Ovary (tissue), 9 donors: ENCODE data around the gene GNA12. TPM values are rescaled to one million over a fixed set of nuclear protein-coding genes. Genes with fewer than 3 reads are reported as not detected.
A peak's percentile ranks its signal among the peaks of the same experiment; 100 is the strongest.

ENCODE experiments used
- DNase-seq, 5 donors: peaks; one replicate each; pipeline ENCODE4 v3.0.0-alpha.2; 2019 to 2020
- H3K27ac ChIP-seq, 2 donors: fragments of 200-600 bp; one replicate each; pipeline versions ENCODE4 v1.5.1 to v1.8.0; 2019 to 2022
- H3K27me3 ChIP-seq: fragments of 200-600 bp; one replicate; pipeline ENCODE4 v1.8.0; 2022
- H3K36me3 ChIP-seq: fragments of 200-600 bp; sonication (generic); one replicate; pipeline ENCODE4 v1.5.1; 2019
- H3K4me1 ChIP-seq: one replicate; pipeline ENCODE4 v1.8.1; 2013; ENCODE audit warnings: mild to moderate bottlenecking, moderate library complexity; ENCODE audit not compliant: insufficient read depth
- H3K4me3 ChIP-seq: fragments of 200-600 bp; sonication (generic); one replicate; pipeline ENCODE4 v1.5.1; 2017
- H3K9me3 ChIP-seq, 2 donors: fragments of 200-600 bp in 1 of 2; sonication (generic) in 1 of 2; one replicate each; pipeline versions ENCODE4 v1.5.1 to v1.8.1; 2013 to 2019; ENCODE audit warnings: mild to moderate bottlenecking in 1 of 2, moderate library complexity in 1 of 2
- CTCF ChIP-seq, 3 donors: fragments of 450-650 bp in 2 of 3; fragments of 200-600 bp in 1 of 3; IDR thresholded peaks; one replicate each; pipeline versions ENCODE4 v1.5.1 to v1.8.0; 2016 to 2022; ENCODE audit warnings: antibody characterized with exemption in 3 of 3, mild to moderate bottlenecking in 1 of 3
- EP300 ChIP-seq: sonication (generic); formaldehyde crosslinking; IDR thresholded peaks from one replicate; pipeline ENCODE4 v1.6.1; 2017; ENCODE audit warnings: antibody characterized with exemption
- POLR2A ChIP-seq: fragments of 450-650 bp; IDR thresholded peaks from one replicate; pipeline ENCODE4 v1.6.1; 2017; ENCODE audit warnings: antibody characterized with exemption, mild to moderate bottlenecking, moderate library complexity
- WGBS, 3 donors: extraction: QIAGEN DNeasy Blood & Tissue Kit in 1 of 3; methylation state at CpG; one replicate each; pipeline versions ENCODE4 v1.1.5 to v1.1.7; 2013 to 2017; 5-methylcytosine and 5-hydroxymethylcytosine counted together
- intact Hi-C, 4 donors: fragments of 100-400 bp; cut with DNase I; formaldehyde crosslinking; loops; one replicate each; pipeline versions ENCODE4 v1.11.0 to v1.15.1; 2022 to 2023
- polyA plus RNA-seq, 2 donors: library from polyadenylated mRNA; stranded (reverse); fragments of 200-250 nt in 1 of 2; fragments of 350-450 nt in 1 of 2; fragmentation: Illumina TruSeq in 1 of 2; extraction: RNeasy Lipid Tissue Mini Kit (QIAGEN cat#74804) in 1 of 2; gene quantifications; one replicate each; pipeline ENCODE4 v1.2.3, GENCODE V29; 2013 to 2014
- total RNA-seq, 7 donors: library from RNA; depleted of rRNA in 2 of 7; stranded (reverse); fragments of >200 nt in 2 of 7; fragmentation: NEBNext Ultra II Directional in 3 of 7; extraction: Animal tissue kit (Norgen Biotek cat#: 25700) in 3 of 7; gene quantifications; one replicate each; pipeline versions ENCODE4 v1.1.0 to v1.2.4, GENCODE V29; 2016 to 2023
- donor health status: DM: no; HTN: no; CAD: no; lungs with moderate emphysema.
- donor health status: DM: no; HTN: no; CAD: no.
- donor health status: Bipolar disorder and iron deficiency.
- donor health status: DM: yes; HTN: yes; CAD: no.
- donor health status: DM: no; HTN: no; CAD: no.
- donor health status: DM: yes; HTN: yes; CAD: no.

GNA12 gene
- total and polyA plus RNA-seq, 9 donors, result 13.4 to 94.4 (median 65.5) TPM

GRCh38 chr7:2818653-2819052 is 25.5 kb downstream of the GNA12 start:
- no peaks in the 10 kb centered on the region for H3K27me3 ChIP-seq
- no peak overlapping the region for H3K27ac ChIP-seq
- H3K9me3 ChIP-seq, result no peaks in the 10 kb centered on the region
- intact Hi-C loops, result loop anchor here in 1 of 4 donors (10.0 kb wide), 1 partner anchor 54 kb away; no protein-coding TSS in a partner anchor
- no peak for DNase-seq
- 87 to 94% (median 93%) methylated on average over 12 of the region's 12 CpGs for WGBS, 3 donors
- peaks cover 41% of the 10 kb centered on the region for H3K4me1 ChIP-seq
- no peaks in the 10 kb centered on the region for H3K36me3 ChIP-seq
- H3K4me3 ChIP-seq, result no peak overlapping the region
- TF ChIP-seq CTCF (IDR thresholded peaks at IDR 0.05) (no peak), POLR2A (no peak), EP300 (no peak)

DNA sequence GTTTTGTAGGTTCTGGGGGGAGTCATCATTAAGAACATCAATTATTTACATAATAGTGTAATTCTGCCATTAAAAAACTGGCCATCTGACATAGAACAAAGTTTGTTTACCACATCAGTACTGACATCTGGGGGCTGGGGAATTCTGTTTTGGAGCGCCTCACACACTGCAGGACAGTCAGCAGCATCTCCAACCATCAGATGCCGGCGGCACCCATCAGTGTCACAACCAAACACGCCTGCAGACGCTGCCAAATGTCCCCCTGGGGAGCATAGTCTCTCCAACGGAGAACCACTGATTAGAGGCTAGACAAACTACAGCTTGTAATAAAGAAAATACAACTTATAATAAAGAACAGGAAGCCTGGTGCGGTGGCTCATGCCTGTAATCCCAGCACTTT is 26.0 kb downstream of the GNA12 start:
- no peaks in the 10 kb centered on the region for H3K36me3 ChIP-seq
- peaks cover 46% of the 10 kb centered on the region for H3K4me1 ChIP-seq
- intact Hi-C loops, result loop anchor here in 1 of 4 donors (10.0 kb wide), 1 partner anchor 53 kb away; no protein-coding TSS in a partner anchor
- H3K9me3 ChIP-seq, result no peaks in the 10 kb centered on the region
- 56 to 72% (median 66%) methylated on average over 7 of the region's 7 CpGs for WGBS, 3 donors
- H3K27me3 ChIP-seq, result no peaks in the 10 kb centered on the region
- H3K4me3 ChIP-seq, result no peak overlapping the region
- TF ChIP-seq POLR2A (no peak), CTCF (IDR thresholded peaks at IDR 0.05) (no peak), EP300 (no peak)
- DNase-seq, result no peak
- no peak overlapping the region for H3K27ac ChIP-seq

- Histone ChIP-seq H3K27me3 (no peaks in the 10 kb centered on the region), H3K4me1 (peaks cover 47% of the 10 kb centered on the region), H3K27ac (no peak overlapping the region), H3K36me3 (no peaks in the 10 kb centered on the region), H3K9me3 (no peaks in the 10 kb centered on the region), H3K4me3 (no peak overlapping the region)
- intact Hi-C loops, result loop anchor here in 1 of 4 donors (10.0 kb wide), 1 partner anchor 53 kb away; no protein-coding TSS in a partner anchor
- no peak for DNase-seq
- 58 to 74% (median 63%) methylated on average over 3 of the region's 3 CpGs for WGBS, 3 donors
- TF ChIP-seq POLR2A (no peak), EP300 (no peak), CTCF (IDR thresholded peaks at IDR 0.05) (no peak)
Measured at GRCh38 chr7:2817456-2817855, 26.7 kb downstream of the GNA12 start.

DNA sequence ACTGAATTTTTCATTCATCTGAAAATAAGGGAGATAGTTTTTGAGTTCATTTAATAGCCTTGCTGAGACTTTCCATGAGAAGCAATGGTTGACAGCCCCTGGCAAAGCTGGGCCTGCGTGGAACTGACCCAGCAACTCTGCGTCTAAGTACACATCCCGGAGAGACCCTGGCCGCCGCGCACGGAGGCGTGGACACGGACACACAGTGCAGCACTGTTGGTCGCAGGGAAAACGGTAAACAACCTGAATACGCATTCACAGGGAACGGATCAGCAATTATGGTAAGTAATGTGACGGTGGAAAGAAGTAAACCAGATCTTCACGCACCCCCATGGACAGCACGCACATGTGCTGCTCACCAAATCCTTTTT is 28.2 kb downstream of the GNA12 start:
- Histone ChIP-seq H3K4me1 (peaks cover 44% of the 10 kb centered on the region), H3K27me3 (no peaks in the 10 kb centered on the region), H3K27ac (peak overlapping the region in 1 of 2 donors; percentile 82), H3K9me3 (no peaks in the 10 kb centered on the region), H3K4me3 (no peak overlapping the region), H3K36me3 (no peaks in the 10 kb centered on the region)
- TF ChIP-seq POLR2A (no peak), CTCF (IDR thresholded peaks at IDR 0.05) (no peak), EP300 (no peak)
- intact Hi-C loops, result loop anchor here in 1 of 4 donors (10.0 kb wide), 1 partner anchor 51 kb away; no protein-coding TSS in a partner anchor
- no peak for DNase-seq
- 87 to 89% (median 88%) methylated on average over 16 of the region's 16 CpGs for WGBS, 3 donors
